ENCODE results near the gene RFX6.

GRCh38 chr6:116941727-116942126 is 64.7 kb downstream of the RFX6 start:
- TF ChIP-seq EP300 (IDR thresholded peaks at IDR 0.05) (no peak), CTCF (IDR thresholded peaks at IDR 0.05) (no peak)
